ENCODE results near the gene WDR7.

WDR7 gene

DNA sequence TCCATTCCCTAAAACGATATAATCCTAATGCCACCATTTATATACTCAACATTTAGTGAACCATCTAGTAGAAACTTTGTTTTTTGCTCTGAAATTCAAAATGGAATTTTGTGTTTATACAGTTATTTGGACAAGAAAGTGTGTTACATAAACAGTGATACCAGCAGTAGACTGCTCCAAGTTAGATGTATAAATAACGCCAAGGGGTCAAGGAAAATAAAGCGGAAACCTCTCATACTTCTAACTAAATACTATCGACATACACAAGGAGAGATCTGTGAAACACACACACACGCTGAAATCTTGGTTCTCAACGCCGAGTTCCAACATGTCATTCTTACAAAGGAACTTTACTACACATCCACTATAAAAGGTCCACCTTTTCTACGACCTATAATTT, 14.0 kb upstream of the WDR7 start:
- peak overlapping the region; percentile 84 for H3K27ac ChIP-seq
- TF ChIP-seq, protein P1, sequence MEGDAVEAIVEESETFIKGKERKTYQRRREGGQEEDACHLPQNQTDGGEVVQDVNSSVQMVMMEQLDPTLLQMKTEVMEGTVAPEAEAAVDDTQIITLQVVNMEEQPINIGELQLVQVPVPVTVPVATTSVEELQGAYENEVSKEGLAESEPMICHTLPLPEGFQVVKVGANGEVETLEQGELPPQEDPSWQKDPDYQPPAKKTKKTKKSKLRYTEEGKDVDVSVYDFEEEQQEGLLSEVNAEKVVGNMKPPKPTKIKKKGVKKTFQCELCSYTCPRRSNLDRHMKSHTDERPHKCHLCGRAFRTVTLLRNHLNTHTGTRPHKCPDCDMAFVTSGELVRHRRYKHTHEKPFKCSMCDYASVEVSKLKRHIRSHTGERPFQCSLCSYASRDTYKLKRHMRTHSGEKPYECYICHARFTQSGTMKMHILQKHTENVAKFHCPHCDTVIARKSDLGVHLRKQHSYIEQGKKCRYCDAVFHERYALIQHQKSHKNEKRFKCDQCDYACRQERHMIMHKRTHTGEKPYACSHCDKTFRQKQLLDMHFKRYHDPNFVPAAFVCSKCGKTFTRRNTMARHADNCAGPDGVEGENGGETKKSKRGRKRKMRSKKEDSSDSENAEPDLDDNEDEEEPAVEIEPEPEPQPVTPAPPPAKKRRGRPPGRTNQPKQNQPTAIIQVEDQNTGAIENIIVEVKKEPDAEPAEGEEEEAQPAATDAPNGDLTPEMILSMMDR (IDR thresholded peaks at IDR 0.05) = no peak
- TF ChIP-seq ZFX (IDR thresholded peaks at IDR 0.05; ENCODE audit: borderline replicate concordance) = no peak

DNA sequence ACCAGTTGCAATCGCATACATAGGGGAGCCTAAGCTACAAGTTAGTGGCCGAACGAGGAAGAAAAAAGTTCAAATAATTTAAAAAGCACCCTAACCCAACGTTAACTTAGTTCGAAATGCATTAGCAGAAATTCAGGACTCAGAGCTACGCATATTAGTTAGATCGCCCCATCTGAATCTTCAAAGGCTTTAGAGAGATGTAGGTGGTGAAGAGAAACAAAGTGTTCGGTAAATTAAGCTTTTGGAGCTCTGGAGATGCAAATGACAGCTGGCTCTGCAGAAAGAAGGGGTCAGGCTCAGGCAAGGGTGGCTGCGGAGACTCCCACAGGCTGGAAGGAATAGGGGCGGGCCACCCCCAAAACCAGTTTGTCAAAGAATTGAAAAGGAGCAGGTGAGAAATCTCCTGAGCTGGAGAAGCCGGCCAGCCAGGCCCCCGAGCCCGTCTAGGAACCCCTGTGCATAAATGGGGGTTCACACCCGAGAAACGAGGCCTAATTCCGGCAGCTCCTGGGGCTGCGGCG, 13.4 kb upstream of the WDR7 start:
- H3K27ac ChIP-seq = peak overlapping the region; percentile 84
- TF ChIP-seq, protein P1 (IDR thresholded peaks at IDR 0.05) = no peak
- no peak for TF ChIP-seq ZFX (IDR thresholded peaks at IDR 0.05; ENCODE audit: borderline replicate concordance)

DNA sequence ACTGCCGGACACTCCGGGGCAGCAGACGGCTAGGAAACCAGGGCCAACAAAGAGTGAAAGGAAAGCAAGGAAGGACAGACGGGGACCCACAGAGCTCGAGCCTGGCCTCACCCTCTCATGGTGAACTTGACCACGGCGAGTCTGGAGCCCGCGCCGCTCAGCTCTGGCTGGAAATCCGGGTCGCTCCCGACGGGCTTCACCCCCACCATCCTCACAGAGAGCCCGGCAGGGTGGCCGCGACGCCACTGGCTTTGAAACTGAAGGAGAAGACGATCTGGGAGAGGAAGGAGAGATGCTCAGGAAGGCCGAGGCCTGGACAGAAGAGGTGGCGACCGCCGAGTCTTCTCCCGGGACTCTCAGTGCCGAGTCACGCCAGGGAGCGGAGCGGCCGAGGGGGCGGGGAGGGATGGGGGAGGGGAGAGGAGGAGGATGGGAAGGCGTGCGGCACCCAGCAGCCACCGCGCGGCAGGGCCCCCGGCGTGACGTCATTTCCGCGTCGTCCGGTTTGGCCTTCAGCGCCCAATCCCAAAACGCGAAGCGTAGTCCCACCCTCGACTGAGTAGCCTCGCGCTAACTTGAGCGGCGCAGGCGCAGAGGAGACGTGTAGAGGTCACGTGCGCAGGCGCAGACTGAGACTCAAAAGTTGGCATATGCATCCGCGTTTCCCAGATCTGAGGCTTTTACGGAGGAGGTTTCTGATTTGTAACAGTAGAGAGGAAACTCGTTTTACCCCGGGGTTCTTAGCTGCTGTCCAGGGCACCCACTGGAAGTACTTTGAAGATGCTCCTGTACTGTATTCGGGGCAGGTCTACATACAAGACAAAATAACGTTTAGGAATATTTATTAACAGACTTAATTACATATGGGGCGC, 12.7 kb upstream of the WDR7 start, which contains the start of gene TXNL1:
Gene TXNL1, minus strand, starts transcription at position 361 of the 872 bp plus-strand sequence. Its CDS starts 152 bp downstream, at position 209.
- peak within 1 kb of the TSS; percentile 84 for H3K27ac ChIP-seq
- TF ChIP-seq, protein P1 (IDR thresholded peaks at IDR 0.05) = no peak
- TF ChIP-seq ZFX (IDR thresholded peaks at IDR 0.05; ENCODE audit: borderline replicate concordance) = no peak

DNA sequence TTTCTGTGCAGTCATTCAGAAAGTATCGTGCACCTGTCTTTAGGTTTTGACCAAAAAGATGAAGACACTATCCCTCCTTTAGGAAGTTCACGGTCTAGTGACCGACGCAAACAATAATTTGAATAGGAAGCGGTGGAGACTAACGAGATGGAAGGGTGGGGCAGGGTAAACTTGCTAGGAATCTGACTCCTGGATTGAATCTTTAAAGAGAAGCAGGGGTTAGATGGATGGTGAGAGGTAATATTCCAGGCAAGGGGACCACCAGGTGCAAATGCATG, 12.1 kb upstream of the WDR7 start:
- TF ChIP-seq, protein P1 (IDR thresholded peaks at IDR 0.05) = no peak
- TF ChIP-seq ZFX (IDR thresholded peaks at IDR 0.05; ENCODE audit: borderline replicate concordance) = no peak
- peak overlapping the region; percentile 84 for H3K27ac ChIP-seq

DNA sequence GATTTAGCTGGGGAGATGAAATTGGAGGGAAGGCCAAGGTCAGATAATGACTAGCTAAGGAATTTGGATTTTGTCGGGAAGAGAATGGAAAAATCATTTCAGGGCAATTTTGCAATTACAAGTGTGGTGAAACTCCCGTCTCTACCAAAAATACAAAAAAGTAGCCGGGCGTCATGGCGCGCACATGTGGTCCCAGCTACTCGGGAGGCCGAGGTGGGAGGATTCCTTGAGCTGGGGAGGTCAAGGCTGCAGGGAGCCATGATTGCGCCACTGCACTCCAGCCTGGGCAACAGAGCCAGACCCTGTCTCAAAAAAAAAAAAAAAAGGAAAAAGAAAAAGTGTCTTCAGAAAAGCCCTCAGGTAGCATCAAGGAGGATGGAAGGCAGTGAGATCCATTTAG, 11.6 kb upstream of the WDR7 start:
- peak overlapping the region; percentile 84 for H3K27ac ChIP-seq
- TF ChIP-seq ZFX (IDR thresholded peaks at IDR 0.05; ENCODE audit: borderline replicate concordance) = no peak
- TF ChIP-seq, protein P1 (IDR thresholded peaks at IDR 0.05) = no peak

DNA sequence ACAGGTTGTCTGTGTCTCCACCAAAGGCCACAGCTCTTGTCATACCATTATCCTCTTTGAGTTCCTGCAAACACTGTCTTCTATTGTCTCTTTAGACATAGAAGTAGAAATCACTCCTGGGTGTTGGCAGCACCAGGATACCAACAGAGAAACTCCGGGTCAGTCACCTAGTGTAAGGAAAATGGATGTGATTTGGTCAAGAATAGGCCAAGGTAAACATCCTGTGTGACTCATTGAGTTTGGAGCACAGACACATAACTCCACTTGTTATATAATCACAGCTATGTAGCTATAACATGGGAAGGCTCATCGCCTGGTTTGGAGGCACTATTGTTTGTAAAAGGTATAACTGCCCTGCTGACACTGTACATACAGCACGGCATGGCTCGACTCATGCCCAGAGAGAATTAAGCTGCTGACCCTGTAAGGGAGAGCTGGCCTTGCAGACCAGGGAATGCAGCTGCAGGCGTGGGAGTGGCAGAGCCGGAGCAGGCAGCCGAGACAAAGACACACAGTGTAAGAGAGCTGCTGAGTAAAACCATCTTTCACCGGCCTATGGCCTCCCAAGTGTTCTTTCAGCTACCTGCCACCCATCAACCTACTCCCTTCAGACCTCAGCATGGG, 9.3 kb upstream of the WDR7 start:
- no peak overlapping the region for H3K27ac ChIP-seq
- TF ChIP-seq, protein P1 (IDR thresholded peaks at IDR 0.05) = no peak
- no peak for TF ChIP-seq ZFX (IDR thresholded peaks at IDR 0.05; ENCODE audit: borderline replicate concordance)

DNA sequence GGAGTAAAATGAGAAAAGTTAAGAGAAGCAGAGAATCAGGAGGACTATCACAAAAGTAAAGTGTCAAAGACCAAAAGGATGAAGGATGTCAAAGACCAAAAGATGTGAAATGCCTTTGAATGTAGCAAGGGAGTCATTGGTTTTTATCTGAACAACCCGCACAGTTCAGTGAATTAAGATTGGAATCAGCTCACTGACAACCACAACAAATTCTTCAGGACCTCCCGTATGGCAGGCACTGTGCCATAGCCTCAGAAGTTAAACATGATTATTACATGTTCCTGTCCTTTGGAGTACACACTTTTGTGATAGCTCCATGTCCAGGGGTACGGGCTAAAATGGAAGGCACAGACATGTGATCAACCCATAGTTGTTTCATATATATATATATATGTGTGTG, 7.8 kb upstream of the WDR7 start:
- TF ChIP-seq, protein P1 (IDR thresholded peaks at IDR 0.05) = no peak
- no peak for TF ChIP-seq ZFX (IDR thresholded peaks at IDR 0.05; ENCODE audit: borderline replicate concordance)
- no peak overlapping the region for H3K27ac ChIP-seq
